HepG2 (cell line): ENCODE measurements around the gene ZDHHC14. TPM values are rescaled to one million over a fixed set of nuclear protein-coding genes. Genes with fewer than 3 reads are reported as not detected.

Experiments used
- ADNP ChIP-seq: sonication (generic); formaldehyde crosslinking; IDR thresholded peaks from 2 replicates; pipeline ENCODE4 v1.4.0; 2020; ENCODE audit warnings: missing genetic modification reagents
- ARNT2 ChIP-seq: sonication (generic); formaldehyde crosslinking; IDR thresholded peaks from 2 replicates; pipeline ENCODE4 v1.8.0; 2022; ENCODE audit warnings: mild to moderate bottlenecking, low read depth, missing genetic modification reagents, moderate library complexity
- ATF2 ChIP-seq: sonication (generic); formaldehyde crosslinking; IDR thresholded peaks from 2 replicates; pipeline ENCODE4 v1.4.0; 2020; ENCODE audit warnings: missing genetic modification reagents
- CENPX ChIP-seq: sonication (generic); formaldehyde crosslinking; IDR thresholded peaks from 2 replicates; pipeline ENCODE4 v1.9.0; 2021; ENCODE audit warnings: mild to moderate bottlenecking, missing genetic modification reagents, moderate library complexity
- DPF2 ChIP-seq: sonication (generic); formaldehyde crosslinking; IDR thresholded peaks from 2 replicates; pipeline ENCODE4 v1.4.0; 2020; ENCODE audit warnings: mild to moderate bottlenecking, low read depth, missing genetic modification reagents, borderline replicate concordance
- HNF4G ChIP-seq, 2 experiments: sonication (generic) in 1 of 2; formaldehyde crosslinking in 1 of 2; IDR thresholded peaks; 2 replicates each; pipeline versions ENCODE4 v1.4.0 to v1.6.1; 2011 to 2020; ENCODE audit warnings: borderline replicate concordance in 2 of 2, low read depth in 2 of 2, mild to moderate bottlenecking in 2 of 2, low read length in 1 of 2, missing genetic modification reagents in 1 of 2, moderate library complexity in 1 of 2
- JUN ChIP-seq: sonication (generic); formaldehyde crosslinking; IDR thresholded peaks from 2 replicates; pipeline ENCODE4 v1.4.0; 2020; ENCODE audit warnings: mild to moderate bottlenecking, missing genetic modification reagents
- REL ChIP-seq: sonication (generic); formaldehyde crosslinking; conservative IDR thresholded peaks from 2 replicates; pipeline ENCODE4 v1.8.0; 2022; ENCODE audit warnings: mild to moderate bottlenecking, missing genetic modification reagents, moderate library complexity
- TRAFD1 ChIP-seq: sonication (generic); formaldehyde crosslinking; IDR thresholded peaks from 2 replicates; pipeline ENCODE4 v1.5.1; 2020; ENCODE audit warnings: missing genetic modification reagents, mild to moderate bottlenecking, borderline replicate concordance
- ZBTB26 ChIP-seq: IDR thresholded peaks from 2 replicates; pipeline ENCODE4 v1.6.1; 2016; ENCODE audit warnings: missing compliant biosample characterization, missing genetic modification reagents, borderline replicate concordance
- ZKSCAN5 ChIP-seq: sonication (generic); formaldehyde crosslinking; IDR thresholded peaks from 2 replicates; pipeline ENCODE4 v1.5.1; 2020; ENCODE audit warnings: mild to moderate bottlenecking, missing genetic modification reagents
- ZMYM4 ChIP-seq: sonication (generic); formaldehyde crosslinking; IDR thresholded peaks from 2 replicates; pipeline ENCODE4 v1.8.1; 2023; ENCODE audit warnings: mild to moderate bottlenecking, missing genetic modification reagents
- ZNF20 ChIP-seq: sonication (generic); formaldehyde crosslinking; IDR thresholded peaks from 2 replicates; pipeline ENCODE4 v1.4.0; 2020; ENCODE audit warnings: mild to moderate bottlenecking, moderate library complexity, missing genetic modification reagents
- ZNF224 ChIP-seq: sonication (generic); formaldehyde crosslinking; IDR thresholded peaks from 2 replicates; pipeline ENCODE4 v1.5.0; 2020; ENCODE audit warnings: mild to moderate bottlenecking, missing genetic modification reagents
- ZNF280D ChIP-seq: sonication (generic); formaldehyde crosslinking; IDR thresholded peaks from 2 replicates; pipeline ENCODE4 v1.5.1; 2020; ENCODE audit warnings: mild to moderate bottlenecking, missing genetic modification reagents
- ZNF33A ChIP-seq: sonication (generic); formaldehyde crosslinking; IDR thresholded peaks from 2 replicates; pipeline ENCODE4 v1.5.1; 2020; ENCODE audit warnings: missing genetic modification reagents, mild to moderate bottlenecking, moderate library complexity, borderline replicate concordance
- ZNF513 ChIP-seq: sonication (generic); formaldehyde crosslinking; conservative IDR thresholded peaks from 2 replicates; pipeline ENCODE4 v1.5.0; 2020; ENCODE audit warnings: missing genetic modification reagents
- ZNF792 ChIP-seq: IDR thresholded peaks from 2 replicates; pipeline ENCODE4 v1.6.1; 2016
- polyA plus RNA-seq, 8 experiments: library from polyadenylated mRNA; depleted of rRNA in 3 of 8; stranded (reverse) in 7 of 8; unstranded in 1 of 8; fragments of >200 nt; fragmentation: Illumina TruSeq in 4 of 8; extraction: Trizol in 4 of 8; gene quantifications; 2 replicates each; pipeline versions ENCODE4 v1.2.1 to v1.2.3, GENCODE V29; 2011 to 2016; ENCODE audit warnings: low read depth in 4 of 8, missing spikeins in 1 of 8, mixed read lengths in 1 of 8; ENCODE audit not compliant: insufficient read depth in 1 of 8
- total RNA-seq, 5 experiments: library from RNA; depleted of rRNA; stranded (reverse); fragments of >200 nt; fragmentation: Illumina TruSeq; extraction: Trizol; gene quantifications; 2 replicates each; pipeline ENCODE4 v1.2.3, GENCODE V29; 2016; ENCODE audit warnings: low read depth in 1 of 5

Gene ZDHHC14
- total and polyA plus RNA-seq, 2 of the 13 experiments (the other 11 are each of a cell fraction or from before 2014, with no cell fraction given), result 3.7 to 9.5 TPM

- peak; percentile 64; the same call in 1 of the 2 replicates for TF ChIP-seq ADNP
- TF ChIP-seq ATF2 (CRISPR knock-in tag), result peak; percentile 98
- TF ChIP-seq ZNF224 (CRISPR knock-in tag), result peak; percentile 98; the same call in 1 of the 2 replicates
- TF ChIP-seq ZNF20 (CRISPR knock-in tag), result no peak
- TF ChIP-seq ARNT2, result peak; percentile 93
- peak; percentile 94 for TF ChIP-seq DPF2 (CRISPR knock-in tag)
- peak; percentile 91; the same call in 1 of the 2 replicates for TF ChIP-seq TRAFD1
- peak; percentile 83 for TF ChIP-seq JUN (CRISPR knock-in tag)
- no peak for TF ChIP-seq CENPX
- TF ChIP-seq REL (CRISPR knock-in tag), result peak; percentile 95
- 0 out of 2 replicates have a peak, but pooled peaks have one; percentile 77 for TF ChIP-seq ZNF33A (CRISPR knock-in tag)
- peak; percentile 88 for TF ChIP-seq ZBTB26
- no peak; the same call in 1 of the 2 replicates for TF ChIP-seq HNF4G (IDR thresholded peaks at IDR 0.05; ENCODE audit: borderline replicate concordance, low read depth, low read length)
- peak; percentile 100 for TF ChIP-seq HNF4G (CRISPR knock-in tag; IDR thresholded peaks at IDR 0.05; ENCODE audit: borderline replicate concordance, low read depth)
- peak; percentile 62; the same call in 1 of the 2 replicates for TF ChIP-seq ZKSCAN5 (CRISPR knock-in tag)
- TF ChIP-seq ZNF280D (CRISPR knock-in tag), result peak; percentile 99
- peak; percentile 98 for TF ChIP-seq ZNF792 (CRISPR knock-in tag)
- peak; percentile 97 for TF ChIP-seq ZMYM4
- no peak for TF ChIP-seq ZNF513 (CRISPR knock-in tag)
Measured at GRCh38 chr6:157531169-157531985, 150.4 kb downstream of the ZDHHC14 start (continued).
